SU-DHL-6 (cell line): ENCODE data around the gene DMD.

Experiments
- H2AFZ ChIP-seq: fragments of 200-600 bp; sonication (generic); 2 replicates; pipeline ENCODE4 v1.6.1; 2014; ENCODE audit warnings: low read depth, mild to moderate bottlenecking, moderate library complexity, mixed read lengths, antibody characterized with exemption, low read length; ENCODE audit not compliant: severe bottlenecking
- H3F3A ChIP-seq: fragments of 200-600 bp; shearing (Covaris generic); 2 replicates; pipeline ENCODE4 v1.6.0; 2016; ENCODE audit warnings: antibody characterized with exemption, mild to moderate bottlenecking; ENCODE audit not compliant: insufficient read depth
- H3K27ac ChIP-seq: fragments of 200-600 bp; sonication (generic); 2 replicates; pipeline ENCODE4 v1.5.1; 2016; ENCODE audit warnings: low read depth, mild to moderate bottlenecking, low read length, moderate library complexity, mixed read lengths
- H3K27me3 ChIP-seq: fragments of 200-600 bp; sonication (generic), shearing (Covaris generic); 2 replicates; pipeline ENCODE4 v1.6.0; 2014; ENCODE audit warnings: mild to moderate bottlenecking, low read length
- H3K36me3 ChIP-seq: fragments of 200-600 bp; sonication (generic); 2 replicates; pipeline ENCODE4 v1.6.1; 2014; ENCODE audit warnings: mild to moderate bottlenecking, low read length, mixed read lengths
- H3K4me2 ChIP-seq: fragments of 300-600, 200-600 bp; shearing (Covaris generic), sonication (generic); 2 replicates; pipeline ENCODE4 v1.6.0; 2014; ENCODE audit warnings: low read length, low read depth, mild to moderate bottlenecking; ENCODE audit not compliant: poor library complexity, severe bottlenecking
- H3K4me3 ChIP-seq: fragments of 200-600 bp; sonication (generic); 2 replicates; pipeline ENCODE4 v1.5.1; 2014; ENCODE audit warnings: antibody characterized with exemption, low read length, mild to moderate bottlenecking, mixed read lengths; ENCODE audit not compliant: insufficient read depth, poor library complexity, severe bottlenecking
- H3K79me2 ChIP-seq: fragments of 200-600 bp; sonication (generic); 2 replicates; pipeline ENCODE4 v1.6.1; 2014; ENCODE audit warnings: mild to moderate bottlenecking, low read length, moderate library complexity; ENCODE audit not compliant: insufficient read depth
- H3K9ac ChIP-seq: fragments of 200-600 bp; sonication (generic); 2 replicates; pipeline ENCODE4 v1.7.0; 2014; ENCODE audit warnings: mild to moderate bottlenecking, low read length
- H3K9me2 ChIP-seq: fragments of 200-600 bp; sonication (generic); replicated peaks from 2 replicates; pipeline ENCODE4 v1.6.1; 2014; ENCODE audit warnings: low read length; ENCODE audit not compliant: insufficient read depth
- H3K9me3 ChIP-seq: fragments of 200-600 bp; sonication (generic); 2 replicates; pipeline ENCODE4 v1.6.1; 2014; ENCODE audit warnings: low read length, mixed read lengths; ENCODE audit not compliant: insufficient read depth
- H4K20me1 ChIP-seq: fragments of 200-600 bp; sonication (generic); 2 replicates; pipeline ENCODE4 v1.6.1; 2014; ENCODE audit warnings: low read depth, mild to moderate bottlenecking, antibody characterized with exemption, low read length, moderate library complexity, mixed read lengths
- CTCF ChIP-seq: fragments of 200-600 bp; sonication (generic); IDR thresholded peaks from one replicate; pipeline ENCODE4 v1.5.1; 2017; ENCODE audit warnings: antibody characterized with exemption, mild to moderate bottlenecking, low read length, moderate library complexity; ENCODE audit not compliant: insufficient read depth, poor library complexity, severe bottlenecking
- EZH2phosphoT487 ChIP-seq: fragments of 200-600 bp; sonication (generic), shearing (Covaris generic); conservative IDR thresholded peaks from 2 replicates; pipeline ENCODE4 v1.6.1; 2018; ENCODE audit warnings: mild to moderate bottlenecking, antibody characterized with exemption, low read length, moderate library complexity, mixed read lengths

Gene DMD

GRCh38 chrX:31302573-31303075 lies 1908.7 kb downstream of the DMD start:
- H3K9ac ChIP-seq = no peak overlapping the region
- H3F3A ChIP-seq = no peaks in the 10 kb centered on the region
- TF ChIP-seq EZH2phosphoT487 (no peak), CTCF (no peak)
- H4K20me1 ChIP-seq = no peaks in the 10 kb centered on the region
- H3K4me2 ChIP-seq = no peak overlapping the region
- H3K79me2 ChIP-seq = no peaks in the 10 kb centered on the region
- H3K9me3 ChIP-seq = no peaks in the 10 kb centered on the region
- no peaks in the 10 kb centered on the region for H3K36me3 ChIP-seq
- no peak overlapping the region for H3K27ac ChIP-seq
- no peak overlapping the region for H3K4me3 ChIP-seq
- no peaks in the 10 kb centered on the region for H3K9me2 ChIP-seq
- H3K27me3 ChIP-seq = no peaks in the 10 kb centered on the region
- H2AFZ ChIP-seq = no peak overlapping the region

DNA sequence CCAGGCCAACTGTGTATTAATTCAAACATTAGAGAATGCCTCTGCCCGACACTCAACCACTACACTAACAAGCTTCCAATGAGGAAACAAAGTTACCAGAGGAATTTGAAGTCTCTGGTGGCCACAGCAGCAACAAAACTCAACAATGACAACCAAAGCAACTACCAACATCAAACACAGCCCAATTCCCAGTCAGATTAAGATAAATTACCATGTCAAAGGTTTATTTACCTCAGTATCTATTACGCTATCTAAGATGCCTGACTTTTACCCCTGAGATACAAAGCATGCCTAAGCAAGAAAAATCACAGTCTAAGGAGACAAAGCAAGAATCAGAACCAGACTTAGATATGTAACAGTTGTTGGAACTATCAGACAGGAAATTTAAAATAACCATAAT lies 1909.4 kb downstream of the DMD start:
- Histone ChIP-seq H3K27me3 (no peaks in the 10 kb centered on the region), H3K36me3 (no peaks in the 10 kb centered on the region), H3K79me2 (no peaks in the 10 kb centered on the region), H3K9me3 (no peaks in the 10 kb centered on the region), H3K9ac (no peak overlapping the region), H3K4me3 (no peak overlapping the region), H4K20me1 (no peaks in the 10 kb centered on the region), H3K27ac (no peak overlapping the region), H3F3A (no peaks in the 10 kb centered on the region), H3K4me2 (no peak overlapping the region), H2AFZ (no peak overlapping the region), H3K9me2 (no peaks in the 10 kb centered on the region)
- TF ChIP-seq CTCF = no peak
- TF ChIP-seq EZH2phosphoT487 = no peak

GRCh38 chrX:31301203-31301602 lies 1910.1 kb downstream of the DMD start:
- H3K27me3 ChIP-seq = no peaks in the 10 kb centered on the region
- no peak overlapping the region for H3K4me3 ChIP-seq
- H3K9me3 ChIP-seq = no peaks in the 10 kb centered on the region
- no peaks in the 10 kb centered on the region for H4K20me1 ChIP-seq
- H3K36me3 ChIP-seq = no peaks in the 10 kb centered on the region
- H3K9me2 ChIP-seq = no peaks in the 10 kb centered on the region
- TF ChIP-seq EZH2phosphoT487 (no peak), CTCF (no peak)
- no peak overlapping the region for H2AFZ ChIP-seq
- no peak overlapping the region for H3K4me2 ChIP-seq
- H3K79me2 ChIP-seq = no peaks in the 10 kb centered on the region
- no peak overlapping the region for H3K9ac ChIP-seq
- no peak overlapping the region for H3K27ac ChIP-seq
- H3F3A ChIP-seq = no peaks in the 10 kb centered on the region
